ENCODE data around the gene TSPAN11. TPM values are rescaled to one million over a fixed set of nuclear protein-coding genes. Genes with fewer than 3 reads are reported as not detected.

Gene TSPAN11
- total and polyA plus RNA-seq, 2 of the 8 experiments (the other 6 are each of a cell fraction or from before 2014, with no cell fraction given): 3.9 to 8.2 TPM

DNA sequence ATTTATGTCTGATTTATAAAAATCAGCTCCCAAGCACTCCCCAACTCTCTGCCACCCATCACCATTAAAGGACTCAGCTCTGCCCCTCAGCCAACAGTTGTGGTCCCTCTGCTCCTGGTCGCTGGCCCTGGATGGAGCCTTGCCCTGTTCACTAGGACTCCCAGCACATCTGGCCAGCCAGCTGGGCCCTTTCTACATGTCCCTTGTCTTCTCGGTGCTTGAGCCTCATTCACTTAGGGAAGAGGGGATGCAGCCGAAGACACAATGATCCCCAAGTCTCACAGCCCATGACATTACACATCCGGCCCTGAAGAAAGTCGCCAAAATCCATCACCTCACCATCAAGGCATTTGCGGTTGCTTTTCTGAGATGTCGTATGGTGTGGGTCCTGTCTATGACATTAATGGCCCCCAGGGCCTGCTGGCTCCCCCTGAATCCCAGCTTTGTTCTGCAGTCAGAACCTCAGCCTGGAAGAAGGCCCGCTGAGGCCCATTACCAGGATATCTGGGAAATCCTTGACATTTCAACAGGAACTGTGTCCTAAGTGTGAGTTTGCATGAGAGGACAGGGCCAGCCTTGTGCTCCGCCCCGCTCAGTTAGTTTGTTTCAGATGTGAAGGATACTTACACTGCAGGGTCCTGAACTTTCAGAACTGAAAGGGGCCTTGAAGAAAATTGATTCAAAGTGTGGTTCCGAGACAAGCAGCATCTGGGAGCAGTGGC is 19.1 kb downstream of the TSPAN11 start:
- H2BK15ac ChIP-seq (ENCODE audit: low read length): no peak overlapping the region
- H3K4me2 ChIP-seq (ENCODE audit: insufficient read depth in 1 of 2, low read depth in 2 of 2, low read length in 2 of 2): no peak overlapping the region
- H2BK5ac ChIP-seq (ENCODE audit: low read depth, low read length): no peak overlapping the region
- H3K4me3 ChIP-seq (ENCODE audit: extremely low read depth in 1 of 4, insufficient read depth in 2 of 4, low read depth in 3 of 4, low read length in 4 of 4): no peak overlapping the region
- H4K91ac ChIP-seq (replicated peaks; ENCODE audit: insufficient read length, low read length): no peak overlapping the region
- H3K36me3 ChIP-seq (ENCODE audit: control insufficient read depth in 2 of 4, insufficient read depth in 4 of 4, low read length in 3 of 4): no peaks in the 10 kb centered on the region
- H2AFZ ChIP-seq (ENCODE audit: low read length): no peak overlapping the region
- no peak overlapping the region for H3K56ac ChIP-seq (replicated peaks; ENCODE audit: insufficient read length, low read depth, low read length)
- H3K4ac ChIP-seq (replicated peaks; ENCODE audit: insufficient read length, low read depth, low read length): peak overlapping the region; percentile 45
- H2AK5ac ChIP-seq (ENCODE audit: low read depth, low read length): no peak overlapping the region
- H2BK20ac ChIP-seq (ENCODE audit: low read length): no peak overlapping the region
- H3K9ac ChIP-seq (replicated peaks in 1 of 4; ENCODE audit: extremely low read depth in 1 of 4, low read depth in 3 of 4, low read length in 3 of 4): no peak overlapping the region
- H4K8ac ChIP-seq (ENCODE audit: extremely low read depth, insufficient read depth, low read length): no peak overlapping the region; the same call in 1 of the 2 replicates
- CTCF ChIA-PET (ENCODE audit: partially characterized antibody): interaction anchor here (0.6 to 3.5 kb wide), 5 partner anchors 19 to 94 kb away, joined by 3 to 12 read pairs (median 3); partner anchors contain the start of gene TSPAN11
- no peak overlapping the region for H4K5ac ChIP-seq (ENCODE audit: insufficient read length, low read depth, low read length)
- 82% methylated on average over 11 of the region's 11 CpGs; no CpG with 5 or more reads in 1 of the 2 experiments for WGBS, 2 experiments (ENCODE audit: extremely low coverage in 1 of 2, insufficient coverage in 1 of 2, insufficient read length in 1 of 2, insufficient replicate concordance in 2 of 2, low coverage in 1 of 2, low lambda C conversion rate in 2 of 2, missing lambda C conversion rate in 1 of 2)
- H3K9me3 ChIP-seq (ENCODE audit: insufficient read depth in 2 of 2, low read depth in 1 of 2, low read length in 1 of 2): no peaks in the 10 kb centered on the region; a peak in 1 of 4 replicates
- FAIRE-seq: no peak
- H3K27ac ChIP-seq (ENCODE audit: low read depth, low read length): no peak overlapping the region
- no peaks in the 10 kb centered on the region; the same call in 1 of the 2 replicates for H3K23me2 ChIP-seq (ENCODE audit: low read depth, low read length)
- no peaks in the 10 kb centered on the region for H3K79me1 ChIP-seq (ENCODE audit: low read depth, low read length)
- POLR2A ChIA-PET (ENCODE audit: partially characterized antibody): interaction anchor here (2.2 kb wide), 1 partner anchor 19 kb away, joined by 7 read pairs; the partner anchor contains the start of gene TSPAN11
- no peaks in the 10 kb centered on the region for H3K79me2 ChIP-seq (ENCODE audit: control insufficient read depth in 1 of 2, insufficient read depth in 2 of 2, low read length in 2 of 2)
- H3K18ac ChIP-seq (ENCODE audit: extremely low read depth, low read length): no peak overlapping the region
- H3K23ac ChIP-seq (ENCODE audit: insufficient read length): no peak overlapping the region
- H4K20me1 ChIP-seq (replicated peaks in 1 of 2; ENCODE audit: control insufficient read depth in 1 of 2, insufficient read depth in 2 of 2, low read length in 2 of 2): no peaks in the 10 kb centered on the region
- H3K4me1 ChIP-seq (replicated peaks in 1 of 4; ENCODE audit: control insufficient read depth in 3 of 4, insufficient read depth in 4 of 4, low read length in 3 of 4): no peaks in the 10 kb centered on the region
- H2BK120ac ChIP-seq (replicated peaks; ENCODE audit: low read depth, low read length): no peak overlapping the region
- no peak overlapping the region for H3K14ac ChIP-seq (ENCODE audit: insufficient read length)
- H2BK12ac ChIP-seq (ENCODE audit: low read depth, low read length): no peak overlapping the region
- no peak for DNase-seq (ENCODE audit: low read depth in 1 of 2, low spot score in 2 of 2)
- H3K27me3 ChIP-seq (replicated peaks in 1 of 4; ENCODE audit: control insufficient read depth in 3 of 4, extremely low read depth in 1 of 4, insufficient read depth in 3 of 4, low read length in 3 of 4): no peaks in the 10 kb centered on the region
- no peak for TF ChIP-seq PHF8 (conservative IDR thresholded peaks at IDR 0.05; ENCODE audit: low read depth, low read length)
- no peak for TF ChIP-seq KDM1A (IDR thresholded peaks at IDR 0.05; ENCODE audit: borderline replicate concordance, low read length)
- TF ChIP-seq NRF1 (IDR thresholded peaks at IDR 0.05; ENCODE audit: low read depth, low read length): no peak
- TF ChIP-seq SRF (IDR thresholded peaks at IDR 0.05; ENCODE audit: low read depth, low read length): no peak
- no peak for TF ChIP-seq RBBP5 (IDR thresholded peaks at IDR 0.05; ENCODE audit: borderline replicate concordance, low read depth, low read length)
- no peak for TF ChIP-seq RXRA (IDR thresholded peaks at IDR 0.05; ENCODE audit: insufficient read depth, low read depth, low read length)
- TF ChIP-seq GABPA (IDR thresholded peaks at IDR 0.05; ENCODE audit: borderline replicate concordance, insufficient read depth, low read length): no peak
- TF ChIP-seq MAFK (IDR thresholded peaks at IDR 0.05; ENCODE audit: low read depth, low read length): no peak
- no peak for TF ChIP-seq YY1 (IDR thresholded peaks at IDR 0.05; ENCODE audit: low read depth, low read length)
- TF ChIP-seq, protein P1, sequence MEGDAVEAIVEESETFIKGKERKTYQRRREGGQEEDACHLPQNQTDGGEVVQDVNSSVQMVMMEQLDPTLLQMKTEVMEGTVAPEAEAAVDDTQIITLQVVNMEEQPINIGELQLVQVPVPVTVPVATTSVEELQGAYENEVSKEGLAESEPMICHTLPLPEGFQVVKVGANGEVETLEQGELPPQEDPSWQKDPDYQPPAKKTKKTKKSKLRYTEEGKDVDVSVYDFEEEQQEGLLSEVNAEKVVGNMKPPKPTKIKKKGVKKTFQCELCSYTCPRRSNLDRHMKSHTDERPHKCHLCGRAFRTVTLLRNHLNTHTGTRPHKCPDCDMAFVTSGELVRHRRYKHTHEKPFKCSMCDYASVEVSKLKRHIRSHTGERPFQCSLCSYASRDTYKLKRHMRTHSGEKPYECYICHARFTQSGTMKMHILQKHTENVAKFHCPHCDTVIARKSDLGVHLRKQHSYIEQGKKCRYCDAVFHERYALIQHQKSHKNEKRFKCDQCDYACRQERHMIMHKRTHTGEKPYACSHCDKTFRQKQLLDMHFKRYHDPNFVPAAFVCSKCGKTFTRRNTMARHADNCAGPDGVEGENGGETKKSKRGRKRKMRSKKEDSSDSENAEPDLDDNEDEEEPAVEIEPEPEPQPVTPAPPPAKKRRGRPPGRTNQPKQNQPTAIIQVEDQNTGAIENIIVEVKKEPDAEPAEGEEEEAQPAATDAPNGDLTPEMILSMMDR (IDR thresholded peaks at IDR 0.05; ENCODE audit: control extremely low read depth in 1 of 3, insufficient read depth in 1 of 3, low read depth in 1 of 3, low read length in 3 of 3): no peak

Data from H1 (cell line).